GM19395 (cell line): Measurements from ENCODE around the gene CENPA.
"Not testable (repeated sequence)": the region's sequence is repeated elsewhere in the genome, so short reads cannot be mapped to it uniquely, and the experiment has no call there.

Experiments
- ATAC-seq: cut with Tn5 transposase; IDR thresholded peaks from one replicate; pipeline ENCODE4 v1.9.1; 2021; ENCODE audit warnings: mild to moderate bottlenecking, moderate library complexity; ENCODE audit not compliant: unreplicated experiment

Gene CENPA

GRCh38 chr2:26786207-26787028, 562 bp downstream of the CENPA start:
- no peak for ATAC-seq

- no peak for ATAC-seq
These were observed 6.9 kb downstream of the CENPA start for GRCh38 chr2:26792720-26793119.

GRCh38 chr2:26793518-26793917, 7.7 kb downstream of the CENPA start:
- ATAC-seq = no peak

GRCh38 chr2:26795135-26795534, 9.3 kb downstream of the CENPA start:
- ATAC-seq = not testable (repeated sequence)

- no peak for ATAC-seq
These were observed 15.5 kb downstream of the CENPA start for GRCh38 chr2:26801328-26801727.

- no peak for ATAC-seq
These were observed 15.9 kb downstream of the CENPA start for GRCh38 chr2:26801796-26802195.

- no peak for ATAC-seq
These were observed 19.4 kb downstream of the CENPA start for GRCh38 chr2:26805241-26805676.

GRCh38 chr2:26807788-26808460, 22.1 kb downstream of the CENPA start:
- ATAC-seq = no peak

- ATAC-seq = no peak
These were observed 23.4 kb downstream of the CENPA start for GRCh38 chr2:26809211-26809610.

- no peak for ATAC-seq
These were observed 24.2 kb downstream of the CENPA start for GRCh38 chr2:26809876-26810577.

- no peak for ATAC-seq
These were observed 25.4 kb downstream of the CENPA start for GRCh38 chr2:26811261-26811660.

GRCh38 chr2:26811791-26812694, 26.2 kb downstream of the CENPA start:
- ATAC-seq = no peak

- no peak for ATAC-seq
These were observed 26.9 kb downstream of the CENPA start for GRCh38 chr2:26812731-26813130.

GRCh38 chr2:26814072-26814765, 28.4 kb downstream of the CENPA start:
- ATAC-seq = not testable (repeated sequence)

GRCh38 chr2:26816893-26817292, 31.0 kb downstream of the CENPA start:
- no peak for ATAC-seq

GRCh38 chr2:26818255-26818654, 32.4 kb downstream of the CENPA start:
- no peak for ATAC-seq

GRCh38 chr2:26818972-26819371, 33.1 kb downstream of the CENPA start:
- ATAC-seq = no peak

GRCh38 chr2:26820932-26821331, 35.1 kb downstream of the CENPA start:
- no peak for ATAC-seq

- ATAC-seq = no peak
These were observed 37.0 kb downstream of the CENPA start for GRCh38 chr2:26822877-26823276.
